Loucy (cell line): ENCODE data around the gene DNAJB6.

ENCODE experiments used
- H2AFZ ChIP-seq: fragments of 200-600 bp; sonication (generic); 2 replicates; pipeline ENCODE4 v1.6.0; 2016; ENCODE audit warnings: antibody characterized with exemption, mild to moderate bottlenecking, low read length, moderate library complexity
- H3F3A ChIP-seq: fragments of 200-600 bp; 2 replicates; pipeline ENCODE4 v1.6.0; 2016; ENCODE audit warnings: antibody characterized with exemption, low read depth, mild to moderate bottlenecking
- H3K27me3 ChIP-seq: fragments of 200-600 bp; sonication (generic); 2 replicates; pipeline ENCODE4 v1.6.1; 2014; ENCODE audit warnings: low read length, mild to moderate bottlenecking; ENCODE audit not compliant: insufficient read depth, poor library complexity, severe bottlenecking
- H3K36me3 ChIP-seq: fragments of 200-600 bp; sonication (generic); 2 replicates; pipeline ENCODE4 v1.6.1; 2016; ENCODE audit warnings: low read length; ENCODE audit not compliant: insufficient read depth
- H3K4me1 ChIP-seq: fragments of 200-600 bp; sonication (generic); 2 replicates; pipeline ENCODE4 v1.5.1; 2014; ENCODE audit warnings: low read length, mild to moderate bottlenecking; ENCODE audit not compliant: insufficient read depth, poor library complexity, severe bottlenecking
- H3K4me2 ChIP-seq: fragments of 200-600 bp; sonication (generic); 2 replicates; pipeline ENCODE4 v1.6.0; 2014; ENCODE audit warnings: antibody characterized with exemption, low read length, low read depth, mild to moderate bottlenecking; ENCODE audit not compliant: poor library complexity, severe bottlenecking
- H3K4me3 ChIP-seq: fragments of 200-600 bp; sonication (generic); 2 replicates; pipeline ENCODE4 v1.5.1; 2014; ENCODE audit warnings: low read length, mild to moderate bottlenecking, mixed read lengths; ENCODE audit not compliant: poor library complexity, severe bottlenecking
- H3K79me2 ChIP-seq: fragments of 200-600 bp; sonication (generic); 2 replicates; pipeline ENCODE4 v1.6.1; 2014; ENCODE audit warnings: low read length; ENCODE audit not compliant: insufficient read depth
- H3K9ac ChIP-seq: fragments of 200-600 bp; sonication (generic); 2 replicates; pipeline ENCODE4 v1.6.0; 2014; ENCODE audit warnings: mild to moderate bottlenecking, low read depth, low read length, moderate library complexity; ENCODE audit not compliant: poor library complexity, severe bottlenecking
- H3K9me2 ChIP-seq: fragments of 200-600 bp; sonication (generic); replicated peaks from 2 replicates; pipeline ENCODE4 v1.6.1; 2016; ENCODE audit warnings: low read depth, low read length, mixed read lengths
- H3K9me3 ChIP-seq: fragments of 200-600 bp; sonication (generic); 2 replicates; pipeline ENCODE4 v1.6.1; 2014; ENCODE audit warnings: mild to moderate bottlenecking, antibody characterized with exemption, low read length, low read depth; ENCODE audit not compliant: insufficient read depth
- H4K20me1 ChIP-seq: fragments of 200-600 bp; sonication (generic); 2 replicates; pipeline ENCODE4 v1.6.0; 2014; ENCODE audit warnings: antibody characterized with exemption, low read length, mild to moderate bottlenecking; ENCODE audit not compliant: insufficient read depth, poor library complexity, severe bottlenecking
- CTCF ChIP-seq: fragments of 200-600 bp; sonication (generic); conservative IDR thresholded peaks from 2 replicates; pipeline ENCODE4 v1.5.1; 2014; ENCODE audit warnings: mild to moderate bottlenecking, antibody characterized with exemption, low read length
- EZH2phosphoT487 ChIP-seq: fragments of 200-600 bp; IDR thresholded peaks from 2 replicates; pipeline ENCODE4 v1.6.1; 2018; ENCODE audit warnings: antibody characterized with exemption, mild to moderate bottlenecking, moderate library complexity, borderline replicate concordance

DNAJB6 gene

GRCh38 chr7:157403646-157404401, 67.0 kb downstream of the DNAJB6 start:
- no peak overlapping the region for H3K9ac ChIP-seq
- peaks cover 40% of the 10 kb centered on the region for H3K79me2 ChIP-seq
- H3K9me3 ChIP-seq = no peaks in the 10 kb centered on the region
- peaks cover 7% of the 10 kb centered on the region for H4K20me1 ChIP-seq
- H3K4me2 ChIP-seq = no peak overlapping the region
- H3K4me3 ChIP-seq = no peak overlapping the region
- no peaks in the 10 kb centered on the region for H3K27me3 ChIP-seq
- no peaks in the 10 kb centered on the region for H3F3A ChIP-seq
- peaks cover 44% of the 10 kb centered on the region; the same call in 1 of the 2 replicates for H3K36me3 ChIP-seq
- H3K4me1 ChIP-seq = no peaks in the 10 kb centered on the region
- no peak overlapping the region for H2AFZ ChIP-seq
- no peaks in the 10 kb centered on the region for H3K9me2 ChIP-seq
- TF ChIP-seq EZH2phosphoT487 = no peak
- TF ChIP-seq CTCF = no peak

- Histone ChIP-seq H3K9me3 (no peaks in the 10 kb centered on the region), H3K79me2 (peaks cover 34% of the 10 kb centered on the region; the same call in 1 of the 2 replicates), H3K9ac (no peak overlapping the region), H3K4me1 (no peaks in the 10 kb centered on the region), H4K20me1 (peaks cover 4% of the 10 kb centered on the region), H3K27me3 (no peaks in the 10 kb centered on the region), H3F3A (no peaks in the 10 kb centered on the region), H3K36me3 (peaks cover 44% of the 10 kb centered on the region; the same call in 1 of the 2 replicates), H2AFZ (no peak overlapping the region), H3K4me3 (no peak overlapping the region), H3K9me2 (no peaks in the 10 kb centered on the region), H3K4me2 (no peak overlapping the region)
- TF ChIP-seq CTCF (no peak), EZH2phosphoT487 (no peak)
These were observed 68.2 kb downstream of the DNAJB6 start for GRCh38 chr7:157404845-157405481.

GRCh38 chr7:157405501-157405900, 68.7 kb downstream of the DNAJB6 start:
- Histone ChIP-seq H3K4me1 (no peaks in the 10 kb centered on the region), H4K20me1 (peaks cover 4% of the 10 kb centered on the region), H2AFZ (no peak overlapping the region), H3K27me3 (no peaks in the 10 kb centered on the region), H3K9ac (no peak overlapping the region), H3K36me3 (peaks cover 41% of the 10 kb centered on the region; the same call in 1 of the 2 replicates), H3F3A (no peaks in the 10 kb centered on the region), H3K9me3 (no peaks in the 10 kb centered on the region), H3K4me2 (no peak overlapping the region), H3K79me2 (peaks cover 28% of the 10 kb centered on the region; the same call in 1 of the 2 replicates), H3K9me2 (no peaks in the 10 kb centered on the region), H3K4me3 (no peak overlapping the region)
- TF ChIP-seq EZH2phosphoT487 (no peak), CTCF (no peak)
